ENCODE measurements around the gene DICER1.

DNA sequence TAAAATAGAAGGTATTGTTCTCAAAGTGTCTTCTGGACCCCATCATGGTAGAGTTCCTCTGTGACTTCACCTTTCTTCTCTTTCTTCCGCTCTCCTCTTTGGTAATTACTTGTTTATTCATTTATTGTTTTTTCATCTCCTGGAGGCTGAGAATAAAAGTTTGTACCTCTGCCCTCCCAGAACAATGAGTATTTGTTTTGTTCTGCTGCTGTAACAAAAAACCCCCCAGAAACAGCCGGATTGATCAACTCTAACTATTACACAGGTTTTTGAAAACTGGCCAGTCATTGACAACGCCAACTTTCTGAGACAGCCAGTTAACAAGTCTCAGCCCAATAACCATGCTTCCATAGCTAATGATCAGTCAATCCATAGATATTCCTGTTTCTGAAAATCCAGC is 8.2 kb upstream of the DICER1 start:
- TF ChIP-seq POLR2A (IDR thresholded peaks at IDR 0.05), result no peak
- TF ChIP-seq, protein P1, sequence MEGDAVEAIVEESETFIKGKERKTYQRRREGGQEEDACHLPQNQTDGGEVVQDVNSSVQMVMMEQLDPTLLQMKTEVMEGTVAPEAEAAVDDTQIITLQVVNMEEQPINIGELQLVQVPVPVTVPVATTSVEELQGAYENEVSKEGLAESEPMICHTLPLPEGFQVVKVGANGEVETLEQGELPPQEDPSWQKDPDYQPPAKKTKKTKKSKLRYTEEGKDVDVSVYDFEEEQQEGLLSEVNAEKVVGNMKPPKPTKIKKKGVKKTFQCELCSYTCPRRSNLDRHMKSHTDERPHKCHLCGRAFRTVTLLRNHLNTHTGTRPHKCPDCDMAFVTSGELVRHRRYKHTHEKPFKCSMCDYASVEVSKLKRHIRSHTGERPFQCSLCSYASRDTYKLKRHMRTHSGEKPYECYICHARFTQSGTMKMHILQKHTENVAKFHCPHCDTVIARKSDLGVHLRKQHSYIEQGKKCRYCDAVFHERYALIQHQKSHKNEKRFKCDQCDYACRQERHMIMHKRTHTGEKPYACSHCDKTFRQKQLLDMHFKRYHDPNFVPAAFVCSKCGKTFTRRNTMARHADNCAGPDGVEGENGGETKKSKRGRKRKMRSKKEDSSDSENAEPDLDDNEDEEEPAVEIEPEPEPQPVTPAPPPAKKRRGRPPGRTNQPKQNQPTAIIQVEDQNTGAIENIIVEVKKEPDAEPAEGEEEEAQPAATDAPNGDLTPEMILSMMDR (IDR thresholded peaks at IDR 0.05 in 4 of 5, conservative IDR thresholded peaks at IDR 0.05 in 1 of 5), result no peak
